GM12874 (cell line): ENCODE data around the gene PIRT.

Experiments used
- TF ChIP-seq, protein P1 (sequence below): IDR thresholded peaks from 2 replicates; pipeline ENCODE4 v1.5.1; 2011; ENCODE audit warnings: low read depth, mild to moderate bottlenecking, control low read depth, low read length, moderate library complexity; ENCODE audit not compliant: insufficient read depth

PIRT gene

DNA sequence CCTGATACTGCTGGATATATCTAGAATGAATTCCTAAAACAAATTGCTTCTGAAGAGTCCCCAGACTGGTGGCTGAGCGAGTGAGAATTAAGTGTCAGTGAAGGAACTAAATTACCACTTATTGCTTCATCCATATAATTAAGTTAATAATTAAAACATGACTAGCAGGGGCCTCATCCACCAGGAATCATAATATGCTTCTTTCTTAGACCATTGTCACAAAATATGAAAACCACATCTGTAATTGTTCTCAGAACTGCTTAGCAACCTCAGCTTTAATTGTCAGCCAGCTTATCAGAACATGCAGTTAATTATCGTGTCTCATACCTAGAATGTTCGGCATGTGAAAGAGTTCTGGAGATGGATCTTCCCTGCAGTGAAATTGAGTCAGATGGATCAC is 21.2 kb upstream of the PIRT start:
- TF ChIP-seq, protein P1, sequence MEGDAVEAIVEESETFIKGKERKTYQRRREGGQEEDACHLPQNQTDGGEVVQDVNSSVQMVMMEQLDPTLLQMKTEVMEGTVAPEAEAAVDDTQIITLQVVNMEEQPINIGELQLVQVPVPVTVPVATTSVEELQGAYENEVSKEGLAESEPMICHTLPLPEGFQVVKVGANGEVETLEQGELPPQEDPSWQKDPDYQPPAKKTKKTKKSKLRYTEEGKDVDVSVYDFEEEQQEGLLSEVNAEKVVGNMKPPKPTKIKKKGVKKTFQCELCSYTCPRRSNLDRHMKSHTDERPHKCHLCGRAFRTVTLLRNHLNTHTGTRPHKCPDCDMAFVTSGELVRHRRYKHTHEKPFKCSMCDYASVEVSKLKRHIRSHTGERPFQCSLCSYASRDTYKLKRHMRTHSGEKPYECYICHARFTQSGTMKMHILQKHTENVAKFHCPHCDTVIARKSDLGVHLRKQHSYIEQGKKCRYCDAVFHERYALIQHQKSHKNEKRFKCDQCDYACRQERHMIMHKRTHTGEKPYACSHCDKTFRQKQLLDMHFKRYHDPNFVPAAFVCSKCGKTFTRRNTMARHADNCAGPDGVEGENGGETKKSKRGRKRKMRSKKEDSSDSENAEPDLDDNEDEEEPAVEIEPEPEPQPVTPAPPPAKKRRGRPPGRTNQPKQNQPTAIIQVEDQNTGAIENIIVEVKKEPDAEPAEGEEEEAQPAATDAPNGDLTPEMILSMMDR: no peak

DNA sequence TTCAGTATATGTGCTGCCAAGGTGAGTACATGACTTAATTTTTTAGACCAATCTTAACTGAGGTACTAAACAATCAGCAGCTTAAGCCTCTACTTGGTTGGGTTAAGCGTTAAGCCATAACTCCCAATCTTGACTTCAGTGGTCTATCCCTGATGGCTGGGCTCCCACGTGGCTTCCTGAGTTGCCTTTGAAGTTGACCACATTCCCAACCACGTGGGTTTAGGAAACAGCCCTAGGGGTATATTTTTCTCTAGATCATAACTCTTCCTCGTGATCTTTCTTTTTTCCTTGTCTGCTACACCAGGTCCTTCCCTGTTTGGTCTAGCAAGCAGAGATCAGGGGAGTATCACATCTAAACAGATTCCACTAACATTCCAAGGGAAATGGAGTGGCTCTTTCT is 20.1 kb upstream of the PIRT start:
- TF ChIP-seq, protein P1: no peak

DNA sequence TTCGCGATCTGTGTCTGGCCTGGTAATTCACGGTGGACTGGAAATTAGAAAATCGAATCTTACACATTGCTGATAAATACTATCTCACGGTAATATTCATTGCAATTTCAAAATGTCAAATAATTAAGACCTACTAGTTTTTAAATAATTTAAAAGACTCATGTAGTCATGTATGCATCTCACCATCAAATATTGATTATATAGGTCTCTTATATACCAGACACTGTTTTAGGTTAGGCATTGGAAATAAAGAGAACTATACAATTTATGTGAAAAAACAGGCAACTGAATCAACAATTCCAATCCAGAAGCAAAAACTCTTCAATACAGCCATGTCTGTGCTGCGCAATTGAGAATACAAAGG is 7.5 kb upstream of the PIRT start:
- TF ChIP-seq, protein P1: no peak

DNA sequence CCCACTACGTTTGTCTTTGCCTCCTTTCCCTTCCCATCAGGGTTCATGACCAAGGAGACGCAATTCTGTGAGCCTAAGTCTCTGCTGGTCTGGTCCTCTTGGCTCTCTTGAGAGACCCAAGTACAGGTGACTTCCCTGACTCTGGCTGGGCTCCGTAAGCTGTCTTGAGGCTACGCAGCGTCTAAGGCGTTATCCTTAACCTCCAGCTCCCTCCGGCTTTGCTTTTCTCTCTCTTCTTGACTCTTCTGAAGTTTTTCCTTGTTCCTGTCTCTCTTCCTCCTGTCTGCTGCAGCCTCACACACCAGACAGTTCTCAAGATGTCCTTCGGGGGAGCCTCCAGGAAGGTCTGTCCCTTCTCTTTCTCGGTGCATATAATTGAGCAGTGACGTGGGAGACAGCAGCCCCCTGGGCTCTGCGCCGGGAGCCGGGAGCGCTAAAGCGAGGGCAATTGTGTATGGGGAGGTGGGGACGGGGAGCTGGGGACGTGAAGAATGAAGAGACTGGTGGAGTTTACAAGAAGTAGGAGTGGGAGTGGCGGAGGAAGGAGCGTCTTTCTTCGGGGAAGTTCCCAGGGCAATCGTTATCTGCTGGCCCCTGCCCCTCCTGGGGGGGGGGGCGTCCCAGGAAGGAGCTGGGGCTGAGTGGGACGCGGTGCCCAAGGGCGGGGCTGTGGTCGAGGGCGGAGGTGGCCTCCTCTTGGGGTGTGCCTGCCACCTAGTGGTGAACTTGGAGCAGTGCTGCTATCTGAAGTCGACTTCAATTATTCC is 6.9 kb upstream of the PIRT start:
- TF ChIP-seq, protein P1: peak; percentile 90

DNA sequence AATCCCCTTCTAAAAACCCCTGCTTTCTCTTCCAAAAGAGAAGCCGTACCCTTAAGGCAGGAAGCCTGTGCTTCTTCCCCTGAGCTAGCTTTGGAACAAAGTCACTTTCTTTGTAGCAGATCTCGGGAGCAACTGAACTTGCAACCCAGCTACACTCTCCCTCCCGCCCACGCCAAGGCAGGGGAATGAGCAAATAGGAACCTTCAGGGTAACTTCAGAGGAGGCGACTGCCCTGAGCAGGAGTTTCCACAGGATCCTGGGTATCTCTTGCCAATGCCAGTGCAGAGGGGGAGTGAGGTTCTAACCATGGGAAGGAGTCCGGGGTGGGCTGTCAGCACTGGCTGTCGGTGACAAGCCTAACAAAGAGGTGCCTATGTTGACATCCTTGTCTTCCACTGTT is 5.9 kb upstream of the PIRT start:
- TF ChIP-seq, protein P1: no peak

DNA sequence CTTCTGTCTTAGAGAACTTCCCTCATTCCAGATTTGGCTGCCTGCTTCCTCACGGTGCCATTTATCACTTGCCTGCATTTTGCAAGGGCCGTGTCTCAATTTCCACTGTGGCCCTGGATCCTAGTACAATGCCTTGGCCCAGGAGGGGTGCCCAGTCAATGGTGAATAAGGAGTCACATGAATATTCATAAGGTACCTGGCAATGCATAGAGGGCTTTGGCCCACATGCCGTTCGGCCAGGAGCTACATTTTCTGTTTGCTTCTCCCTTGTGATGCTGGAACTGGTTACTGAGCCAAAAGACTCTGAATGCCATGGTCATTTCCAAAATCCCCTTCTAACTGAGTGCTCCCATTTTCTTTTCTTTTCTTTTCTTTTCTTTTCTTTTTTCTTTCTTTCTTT is 4.8 kb upstream of the PIRT start:
- TF ChIP-seq, protein P1: no peak

DNA sequence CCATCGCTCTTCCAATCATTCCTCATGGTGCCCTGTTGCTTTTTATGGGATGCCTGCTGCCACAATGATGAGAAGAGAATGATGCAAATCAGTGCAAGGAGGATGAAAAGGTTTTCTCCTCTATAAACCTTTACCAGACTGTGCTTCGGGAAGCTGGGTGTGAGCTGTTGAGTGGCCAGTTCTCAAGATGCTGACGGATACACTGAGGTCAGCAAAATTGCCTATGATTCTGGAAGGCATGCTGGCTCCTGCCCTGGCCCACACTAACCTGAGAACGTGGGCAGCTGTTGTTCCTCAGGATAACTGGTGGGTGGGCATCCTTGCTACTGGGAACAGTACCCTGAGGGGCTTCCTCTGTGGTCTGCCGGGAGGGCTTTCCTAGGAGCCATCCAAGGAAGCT is 795 bp upstream of the PIRT start:
- TF ChIP-seq, protein P1: no peak
